Kidney epithelial cell (primary cell): ENCODE data around the gene SLC2A13. TPM values are rescaled to one million over a fixed set of nuclear protein-coding genes. Genes with fewer than 3 reads are reported as not detected.
"Not testable (repeated sequence)": the region's sequence is repeated elsewhere in the genome, so short reads cannot be mapped to it uniquely, and the experiment has no call there.

Experiments used
- DNase-seq: peaks from one replicate; pipeline ENCODE4 v3.0.0-alpha.2; 2010; ENCODE audit warnings: low read depth
- H3K27me3 ChIP-seq: 2 replicates; pipeline ENCODE4 v1.6.0; 2011; ENCODE audit warnings: low read length; ENCODE audit not compliant: control insufficient read depth, insufficient read depth
- H3K36me3 ChIP-seq: 2 replicates; pipeline ENCODE4 v1.5.1; 2011; ENCODE audit warnings: low read length; ENCODE audit not compliant: control insufficient read depth, insufficient read depth
- H3K4me3 ChIP-seq: 2 replicates; pipeline ENCODE4 v1.5.1; 2011; ENCODE audit warnings: low read depth, mild to moderate bottlenecking, control low read depth, low read length
- total RNA-seq: library from RNA; depleted of rRNA; stranded (reverse); fragments of >200 nt; gene quantifications from 2 replicates; pipeline ENCODE4 v1.2.3, GENCODE V29; 2015
- TF ChIP-seq, protein P1 (sequence below): IDR thresholded peaks from 2 replicates; pipeline ENCODE4 v1.5.1; 2011; ENCODE audit warnings: mild to moderate bottlenecking, moderate library complexity, low read length, control low read depth, inconsistent platforms; ENCODE audit not compliant: insufficient read depth, poor library complexity, severe bottlenecking

The SLC2A13 gene
- total RNA-seq, 1 donor from 2014 or later: 6.8 TPM

GRCh38 chr12:39824505-39825212, 281.2 kb downstream of the SLC2A13 start:
- DNase-seq: no peak
- TF ChIP-seq, protein P1, sequence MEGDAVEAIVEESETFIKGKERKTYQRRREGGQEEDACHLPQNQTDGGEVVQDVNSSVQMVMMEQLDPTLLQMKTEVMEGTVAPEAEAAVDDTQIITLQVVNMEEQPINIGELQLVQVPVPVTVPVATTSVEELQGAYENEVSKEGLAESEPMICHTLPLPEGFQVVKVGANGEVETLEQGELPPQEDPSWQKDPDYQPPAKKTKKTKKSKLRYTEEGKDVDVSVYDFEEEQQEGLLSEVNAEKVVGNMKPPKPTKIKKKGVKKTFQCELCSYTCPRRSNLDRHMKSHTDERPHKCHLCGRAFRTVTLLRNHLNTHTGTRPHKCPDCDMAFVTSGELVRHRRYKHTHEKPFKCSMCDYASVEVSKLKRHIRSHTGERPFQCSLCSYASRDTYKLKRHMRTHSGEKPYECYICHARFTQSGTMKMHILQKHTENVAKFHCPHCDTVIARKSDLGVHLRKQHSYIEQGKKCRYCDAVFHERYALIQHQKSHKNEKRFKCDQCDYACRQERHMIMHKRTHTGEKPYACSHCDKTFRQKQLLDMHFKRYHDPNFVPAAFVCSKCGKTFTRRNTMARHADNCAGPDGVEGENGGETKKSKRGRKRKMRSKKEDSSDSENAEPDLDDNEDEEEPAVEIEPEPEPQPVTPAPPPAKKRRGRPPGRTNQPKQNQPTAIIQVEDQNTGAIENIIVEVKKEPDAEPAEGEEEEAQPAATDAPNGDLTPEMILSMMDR: no peak
- H3K4me3 ChIP-seq: no peak overlapping the region
- no peaks in the 10 kb centered on the region for H3K27me3 ChIP-seq
- H3K36me3 ChIP-seq: no peaks in the 10 kb centered on the region

GRCh38 chr12:39816671-39817185, 289.2 kb downstream of the SLC2A13 start:
- DNase-seq: no peak
- H3K36me3 ChIP-seq: no peaks in the 10 kb centered on the region
- no peak overlapping the region for H3K4me3 ChIP-seq
- TF ChIP-seq, protein P1: no peak
- H3K27me3 ChIP-seq: no peaks in the 10 kb centered on the region

DNA sequence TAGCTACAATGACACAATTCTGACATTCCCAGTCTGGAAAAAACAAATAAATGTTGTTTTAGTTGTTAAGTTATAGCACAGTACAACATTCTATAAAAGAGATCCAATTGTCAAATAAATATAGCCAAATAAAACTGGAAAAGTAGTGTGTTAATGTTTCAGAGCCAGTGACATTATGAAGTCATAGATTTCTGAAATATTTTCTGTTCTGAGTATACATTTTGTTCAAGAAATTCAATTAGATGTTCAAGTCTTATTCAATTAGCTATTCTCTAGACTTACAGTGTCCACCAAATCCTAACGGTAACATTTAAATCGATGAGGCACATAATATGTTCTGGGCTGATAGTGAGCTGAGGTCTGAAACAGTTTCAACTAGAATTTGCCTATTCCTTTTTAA, 290.1 kb downstream of the SLC2A13 start:
- H3K4me3 ChIP-seq: no peak overlapping the region

GRCh38 chr12:39814626-39815025, 291.3 kb downstream of the SLC2A13 start:
- DNase-seq: no peak
- TF ChIP-seq, protein P1: no peak
- no peaks in the 10 kb centered on the region for H3K27me3 ChIP-seq

More for the DNA sequence above, 290.1 kb downstream of the SLC2A13 start:
- TF ChIP-seq, protein P1: no peak
- no peak for DNase-seq
- Histone ChIP-seq H3K36me3 (no peaks in the 10 kb centered on the region), H3K27me3 (no peaks in the 10 kb centered on the region)

DNA sequence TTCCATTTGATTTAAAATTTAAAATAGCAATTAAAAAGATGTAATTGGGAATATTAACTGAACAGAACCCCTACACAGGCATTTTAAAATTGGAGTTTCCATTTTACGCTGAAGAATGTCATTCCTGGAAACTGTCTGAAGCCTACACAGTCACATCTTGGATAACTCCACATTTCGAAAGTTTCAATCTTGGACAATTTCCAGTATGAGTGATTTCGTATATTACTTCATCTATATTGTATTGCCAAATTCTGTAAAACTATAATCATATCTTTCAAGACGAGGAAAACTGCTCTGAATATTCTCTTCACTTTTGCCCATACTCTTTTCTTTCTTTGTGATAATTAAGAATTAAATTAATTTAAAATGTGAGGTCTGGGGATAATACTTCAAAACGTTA, 292.1 kb downstream of the SLC2A13 start:
- TF ChIP-seq, protein P1: no peak

More at GRCh38 chr12:39814626-39815025, 291.3 kb downstream of the SLC2A13 start:
- Histone ChIP-seq H3K36me3 (no peaks in the 10 kb centered on the region), H3K4me3 (no peak overlapping the region)

GRCh38 chr12:39812456-39812855, 293.4 kb downstream of the SLC2A13 start:
- not testable (repeated sequence) for H3K4me3 ChIP-seq, DNase-seq, H3K27me3 ChIP-seq, H3K36me3 ChIP-seq

More for the DNA sequence above, 292.1 kb downstream of the SLC2A13 start:
- Histone ChIP-seq H3K36me3 (no peaks in the 10 kb centered on the region), H3K27me3 (no peaks in the 10 kb centered on the region), H3K4me3 (no peak overlapping the region)
- DNase-seq: no peak
